ENCODE data around the gene NCMAP.

The NCMAP gene

DNA sequence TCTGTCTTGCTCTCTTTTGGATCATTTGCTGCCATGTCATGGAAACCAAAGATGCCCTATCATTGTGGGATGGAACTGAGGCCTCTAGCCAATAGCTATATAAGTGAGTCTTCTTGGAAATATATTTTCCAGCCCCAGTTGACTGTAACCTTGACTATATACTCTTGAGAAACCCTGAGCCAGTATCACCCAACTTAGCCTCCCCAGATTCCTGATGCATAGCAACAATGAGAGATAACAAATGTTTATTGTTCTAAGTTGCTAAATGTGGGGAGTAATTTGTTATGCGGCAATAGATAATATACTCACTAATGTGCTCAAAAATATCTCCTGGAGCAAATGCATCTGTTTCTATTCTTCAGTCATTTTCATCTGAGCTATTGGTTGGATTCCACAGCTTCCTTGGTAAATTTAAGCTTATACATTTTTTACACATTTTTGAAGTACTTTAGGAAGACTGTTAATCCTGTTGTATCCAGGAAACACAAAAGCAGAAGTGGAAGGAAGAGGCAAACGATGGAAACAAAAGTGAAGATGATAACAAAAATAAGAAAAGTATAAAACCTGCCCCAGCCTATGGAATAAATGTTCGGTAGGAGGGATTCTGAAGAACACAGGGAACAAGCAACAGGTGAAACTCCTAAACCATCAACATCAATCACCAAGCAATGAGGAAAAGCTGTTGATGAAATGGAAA, 80.9 kb downstream of the NCMAP start:
- no peak for DNase-seq

DNA sequence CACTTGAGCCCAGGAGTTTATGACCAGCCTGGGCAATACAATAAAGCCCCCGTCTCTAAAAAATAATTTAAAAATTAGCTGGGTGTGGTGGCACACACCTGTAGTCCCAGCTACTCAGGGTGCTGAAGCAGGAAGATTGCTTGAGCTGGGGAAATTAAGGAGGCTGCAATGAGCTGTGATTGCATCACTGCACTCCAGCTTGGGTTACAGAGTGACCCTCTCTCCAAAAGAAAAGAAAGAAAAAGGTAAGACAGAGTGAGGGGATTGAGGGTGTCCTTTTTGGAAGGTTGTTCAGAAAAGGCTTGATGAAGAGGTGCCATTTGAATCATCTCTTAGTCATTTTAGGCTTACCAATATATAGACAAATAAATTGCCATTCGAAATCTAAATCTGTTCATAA, 83.2 kb downstream of the NCMAP start:
- DNase-seq: no peak

DNA sequence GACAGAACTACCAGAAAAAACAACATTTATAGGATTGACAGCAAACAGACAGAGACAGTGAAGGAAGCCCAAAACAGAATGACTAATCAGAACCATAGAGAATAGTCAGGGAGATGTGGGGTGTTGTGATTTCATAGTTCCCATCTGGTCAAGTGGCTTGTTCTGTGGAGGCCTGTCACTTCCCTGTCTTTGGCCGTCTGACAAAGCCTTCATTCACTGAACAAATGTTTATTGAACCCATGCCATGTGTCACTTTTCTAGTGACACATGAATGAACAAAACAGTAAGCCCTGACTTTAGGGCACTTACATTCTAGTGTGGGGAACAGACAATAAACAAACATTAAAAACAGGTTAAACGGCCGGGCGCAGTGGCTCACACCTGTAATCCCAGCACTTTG, 84.0 kb downstream of the NCMAP start:
- no peak for DNase-seq

DNA sequence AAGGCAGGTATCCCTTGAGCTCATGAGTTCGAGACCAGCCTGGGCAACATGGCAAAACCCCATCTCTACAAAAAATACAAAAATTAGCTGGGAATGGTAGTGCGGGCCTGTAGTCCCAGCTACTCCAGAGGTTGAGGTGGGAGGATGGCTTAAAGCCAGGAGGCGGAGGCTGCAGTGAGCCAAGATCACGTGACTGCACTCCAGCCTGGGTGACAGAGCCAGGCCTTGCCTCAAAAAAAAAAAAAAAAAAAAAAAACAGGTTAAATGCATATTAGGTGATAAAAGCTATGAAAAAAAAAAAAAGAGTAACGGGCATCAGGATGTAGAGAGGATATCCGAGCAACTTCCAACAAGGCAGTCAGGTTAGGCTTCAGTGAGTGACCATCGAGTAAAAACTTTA, 84.4 kb downstream of the NCMAP start:
- no peak for DNase-seq

DNA sequence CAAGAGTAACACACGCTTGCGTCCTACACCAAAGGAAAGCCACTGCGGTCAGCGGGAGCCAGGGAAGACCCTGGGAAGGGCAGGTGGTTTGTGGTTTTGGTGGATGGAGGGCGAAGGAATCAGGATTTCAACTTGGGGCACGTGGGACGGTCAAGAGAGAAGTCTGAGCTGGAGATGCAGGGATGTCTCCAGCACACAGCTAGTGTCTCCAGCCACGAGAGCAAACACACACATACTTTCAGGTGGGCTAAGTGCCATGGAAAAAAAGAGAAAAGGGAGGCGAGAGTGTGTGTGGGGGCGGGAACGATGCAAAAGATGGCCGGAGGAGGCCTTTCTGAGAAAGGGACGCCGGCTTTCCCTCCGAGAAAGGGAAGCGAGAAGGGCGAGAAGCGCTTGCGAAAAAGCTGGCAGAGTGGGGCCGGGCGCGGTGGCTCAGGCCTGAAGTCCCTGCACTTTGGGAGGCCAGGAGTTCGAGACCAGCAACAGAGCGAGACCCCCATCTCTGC, 85.8 kb downstream of the NCMAP start:
- peak in 1 of 2 donors; percentile 32 for DNase-seq

DNA sequence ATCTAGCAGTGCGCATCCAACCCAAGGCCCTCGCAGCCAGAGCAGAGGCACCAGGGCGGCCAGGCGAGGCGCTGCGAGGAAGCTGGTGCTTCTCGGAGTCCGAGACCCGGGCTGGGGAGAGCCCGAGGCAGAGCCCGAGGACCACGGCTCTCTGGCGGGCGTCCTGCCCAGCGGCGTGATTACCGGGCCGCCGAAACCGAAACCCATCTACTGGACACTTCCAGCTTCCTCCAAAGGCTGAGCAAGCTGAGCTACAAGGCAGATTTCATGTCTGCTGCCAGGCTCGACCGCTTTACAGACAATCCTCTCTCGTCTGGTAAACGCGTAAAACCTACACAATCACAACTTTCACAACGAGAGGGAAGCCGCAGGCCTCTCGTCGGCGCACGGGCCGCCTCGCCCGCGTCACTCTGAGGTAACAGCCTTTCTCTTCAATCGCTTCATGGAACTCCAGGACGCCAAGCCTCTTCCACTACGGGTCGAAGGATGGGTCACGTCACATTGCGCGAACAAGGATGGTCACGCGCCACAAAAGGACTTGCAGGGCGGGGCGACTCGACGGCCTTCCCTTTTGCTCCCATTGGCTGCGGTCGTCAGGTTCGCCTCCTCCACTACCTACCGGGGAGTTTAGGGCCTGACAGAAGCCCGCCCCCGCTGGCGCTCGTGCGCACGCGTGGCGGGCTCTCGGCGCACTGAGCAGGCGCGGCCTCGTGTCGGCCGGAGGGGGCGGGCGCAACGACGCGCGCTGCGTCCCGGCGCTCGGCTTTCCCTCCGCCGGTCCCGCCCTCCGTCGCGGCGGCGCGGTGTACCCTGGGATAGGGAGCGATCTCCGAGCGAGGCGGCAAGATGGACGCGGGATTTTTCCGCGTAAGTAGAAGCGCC, 86.8 kb downstream of the NCMAP start, which contains the start of gene SRRM1:
Gene SRRM1, plus strand, starts transcription at position 822 of the 882 bp plus-strand sequence. Its CDS starts 25 bp downstream, at position 847.
- peak; percentile 100 for DNase-seq

DNA sequence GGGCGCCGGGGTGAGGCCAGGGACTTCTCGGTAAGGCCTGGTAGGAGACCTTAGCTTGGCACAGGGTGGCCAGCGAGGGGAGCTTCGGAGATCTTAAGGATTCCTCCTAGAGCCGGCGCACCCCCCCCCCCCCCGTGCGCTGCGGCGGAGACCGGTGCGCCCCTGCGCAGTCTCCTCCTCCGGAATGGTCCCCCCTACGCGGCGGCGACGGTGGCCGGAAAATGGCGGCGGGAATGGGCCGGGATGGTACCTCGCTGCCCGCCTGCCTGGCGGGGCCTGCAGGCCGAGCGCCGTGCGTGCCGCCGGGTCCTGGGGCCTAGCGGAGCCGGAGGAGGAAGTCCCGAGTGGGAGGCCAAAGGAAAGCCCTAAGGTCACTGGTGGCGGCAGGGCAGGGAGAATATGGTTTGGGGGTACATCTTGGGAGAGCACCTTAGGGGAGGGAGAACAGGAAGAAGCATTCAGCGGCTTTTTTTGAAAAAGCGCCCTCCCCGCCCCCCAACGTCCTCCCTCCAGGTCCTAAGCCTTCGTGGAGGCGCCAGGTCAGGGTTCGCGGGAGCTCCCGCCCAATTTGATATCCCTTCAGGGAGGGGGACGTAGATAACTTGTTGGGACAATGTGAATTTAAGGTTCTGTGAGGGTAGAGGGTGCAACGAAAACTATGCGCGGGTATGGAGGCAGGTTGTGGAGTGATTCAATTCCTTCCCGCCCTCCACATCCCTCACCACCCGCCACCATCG, 87.6 kb downstream of the NCMAP start:
- no peak for DNase-seq

DNA sequence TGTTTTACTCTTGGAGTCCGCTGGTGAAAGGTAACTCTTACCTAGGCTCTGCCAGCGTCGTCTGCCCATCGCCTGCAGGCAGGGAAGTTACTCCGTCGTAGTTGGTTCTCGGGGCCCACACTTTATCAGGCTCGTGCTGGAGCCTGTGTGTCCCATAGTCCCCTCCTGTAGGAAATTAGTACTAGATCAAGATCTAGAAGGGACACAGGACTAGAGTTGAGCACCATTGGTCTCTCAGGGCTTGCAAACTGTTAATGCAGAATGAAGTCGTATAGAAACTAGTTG, 88.2 kb downstream of the NCMAP start:
- no peak for DNase-seq

DNA sequence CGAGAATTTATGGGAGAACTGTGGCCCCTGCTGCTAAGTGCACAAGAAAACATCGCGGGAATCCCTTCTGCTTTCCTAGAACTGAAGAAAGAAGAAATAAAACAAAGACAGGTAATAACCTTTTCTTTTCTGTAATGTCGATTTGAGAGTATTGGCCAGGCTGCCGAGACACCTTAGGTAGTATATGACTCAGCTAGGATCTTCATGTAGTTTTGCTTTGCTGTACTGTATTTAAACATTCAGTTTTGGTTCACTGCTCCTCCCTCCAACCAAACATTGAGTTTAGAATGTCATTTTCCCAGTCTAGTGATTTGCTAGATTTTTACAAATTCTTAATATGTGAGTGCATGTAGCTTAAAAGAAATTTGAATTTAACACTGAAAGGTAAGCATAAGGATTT, 93.0 kb downstream of the NCMAP start:
- no peak for DNase-seq

DNA sequence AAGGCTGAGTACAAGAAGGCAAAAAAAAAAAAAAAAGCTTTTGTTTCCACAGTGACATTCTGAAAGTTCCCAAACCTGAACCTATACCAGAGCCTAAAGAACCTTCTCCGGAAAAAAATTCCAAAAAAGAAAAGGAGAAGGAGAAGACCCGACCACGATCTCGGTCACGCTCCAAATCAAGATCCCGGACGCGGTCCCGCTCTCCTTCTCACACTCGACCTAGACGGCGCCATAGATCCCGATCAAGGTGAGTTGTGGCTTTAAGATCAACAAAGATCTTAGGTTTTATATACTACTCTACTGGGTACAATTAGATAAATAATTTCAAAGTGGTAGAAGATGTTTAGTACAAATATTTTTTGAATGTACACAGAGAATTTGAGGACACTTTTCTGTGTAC, 96.5 kb downstream of the NCMAP start:
- no peak for DNase-seq

DNA sequence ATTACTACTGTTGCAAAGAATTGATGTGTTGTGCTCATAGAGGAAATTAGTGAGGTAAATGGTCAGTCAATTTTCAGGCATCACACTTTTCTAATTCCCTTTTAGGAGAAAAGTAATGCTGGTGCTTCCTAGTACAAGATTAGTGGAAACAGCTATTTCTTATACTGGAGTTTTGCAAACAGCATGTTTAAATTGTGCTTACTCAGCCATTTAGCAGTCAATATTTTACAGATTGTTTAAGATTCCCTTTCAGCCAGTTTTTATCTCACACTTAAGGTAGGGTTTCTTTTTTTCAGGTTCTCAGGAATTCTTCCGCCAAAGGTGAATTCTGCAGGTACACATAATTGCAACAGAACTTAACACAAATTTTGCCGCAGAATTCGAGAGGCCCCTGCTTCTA, 98.1 kb downstream of the NCMAP start:
- DNase-seq: no peak

DNA sequence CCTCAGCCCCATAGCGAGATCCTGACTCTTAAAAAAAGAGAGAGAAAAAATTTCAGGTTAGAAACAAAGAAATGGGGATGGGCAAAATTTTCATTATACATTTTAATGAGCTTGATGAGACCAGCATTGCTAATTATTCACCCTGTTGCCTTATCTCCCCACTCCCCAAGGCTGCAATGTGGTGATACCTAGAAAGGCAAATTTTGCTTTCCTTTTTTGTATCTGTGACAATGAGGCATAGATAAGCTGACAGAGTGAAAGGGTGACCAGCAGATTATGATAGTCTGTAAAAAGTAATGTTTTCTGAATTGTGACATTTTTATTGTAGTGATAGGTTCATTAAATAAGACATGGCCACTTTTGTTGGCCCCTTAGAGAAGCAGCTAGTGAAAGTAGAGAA, 100.2 kb downstream of the NCMAP start:
- no peak for DNase-seq

DNA sequence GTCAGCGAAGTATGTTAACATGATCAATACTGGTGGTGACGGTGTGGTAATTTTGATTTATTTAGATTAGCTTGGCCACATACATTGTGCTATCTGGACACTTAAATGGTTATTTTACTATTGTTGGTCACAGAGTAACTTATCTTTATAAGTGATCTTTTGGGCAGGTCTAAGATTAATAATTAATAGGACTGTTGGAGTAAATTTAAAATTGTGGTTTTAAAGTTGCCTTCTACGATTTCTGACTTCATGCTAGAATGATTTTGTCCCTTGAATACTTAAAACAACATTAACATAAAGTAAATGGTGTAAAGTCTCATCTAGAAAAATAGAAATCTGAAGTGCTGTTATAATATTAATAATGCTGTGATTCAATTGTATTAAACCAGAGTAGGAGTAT, 101.9 kb downstream of the NCMAP start:
- no peak for DNase-seq
